ENCODE results near the gene SPAM1. TPM values are rescaled to one million over a fixed set of nuclear protein-coding genes. Genes with fewer than 3 reads are reported as not detected.

Gene SPAM1
- total RNA-seq, 4 donors from 2014 or later, result not detected

DNA sequence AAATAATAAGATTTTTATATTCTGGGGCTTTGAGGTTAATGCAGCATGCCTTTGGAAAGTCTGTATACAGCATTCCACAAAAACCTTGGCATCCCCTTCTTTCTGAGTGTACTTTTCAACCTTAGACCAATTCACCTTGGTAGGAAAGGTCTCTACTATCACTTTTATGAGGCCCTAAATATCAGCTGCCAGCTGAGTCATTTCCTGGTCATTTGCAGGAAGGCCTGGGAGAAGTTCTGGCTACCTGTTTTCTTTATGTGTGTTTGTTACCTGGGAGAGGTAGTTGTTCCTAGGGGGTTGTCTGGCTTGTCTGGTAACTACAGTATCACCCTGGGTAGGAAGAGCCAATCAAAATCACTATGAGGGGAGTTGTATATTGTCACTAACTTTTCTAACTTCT lies 4.1 kb downstream of the SPAM1 start:
- TF ChIP-seq, protein P1, sequence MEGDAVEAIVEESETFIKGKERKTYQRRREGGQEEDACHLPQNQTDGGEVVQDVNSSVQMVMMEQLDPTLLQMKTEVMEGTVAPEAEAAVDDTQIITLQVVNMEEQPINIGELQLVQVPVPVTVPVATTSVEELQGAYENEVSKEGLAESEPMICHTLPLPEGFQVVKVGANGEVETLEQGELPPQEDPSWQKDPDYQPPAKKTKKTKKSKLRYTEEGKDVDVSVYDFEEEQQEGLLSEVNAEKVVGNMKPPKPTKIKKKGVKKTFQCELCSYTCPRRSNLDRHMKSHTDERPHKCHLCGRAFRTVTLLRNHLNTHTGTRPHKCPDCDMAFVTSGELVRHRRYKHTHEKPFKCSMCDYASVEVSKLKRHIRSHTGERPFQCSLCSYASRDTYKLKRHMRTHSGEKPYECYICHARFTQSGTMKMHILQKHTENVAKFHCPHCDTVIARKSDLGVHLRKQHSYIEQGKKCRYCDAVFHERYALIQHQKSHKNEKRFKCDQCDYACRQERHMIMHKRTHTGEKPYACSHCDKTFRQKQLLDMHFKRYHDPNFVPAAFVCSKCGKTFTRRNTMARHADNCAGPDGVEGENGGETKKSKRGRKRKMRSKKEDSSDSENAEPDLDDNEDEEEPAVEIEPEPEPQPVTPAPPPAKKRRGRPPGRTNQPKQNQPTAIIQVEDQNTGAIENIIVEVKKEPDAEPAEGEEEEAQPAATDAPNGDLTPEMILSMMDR (IDR thresholded peaks at IDR 0.05), result no peak
- TF ChIP-seq POLR2A (IDR thresholded peaks at IDR 0.05), result no peak
- H3K4me3 ChIP-seq (ENCODE audit: low read depth, poor library complexity, severe bottlenecking), result no peak overlapping the region
- no peak for DNase-seq (ENCODE audit: low spot score in 2 of 2)
- intact Hi-C loops (cut with DNase I; ENCODE audit: low total_unique reads), result no loop called here

DNA sequence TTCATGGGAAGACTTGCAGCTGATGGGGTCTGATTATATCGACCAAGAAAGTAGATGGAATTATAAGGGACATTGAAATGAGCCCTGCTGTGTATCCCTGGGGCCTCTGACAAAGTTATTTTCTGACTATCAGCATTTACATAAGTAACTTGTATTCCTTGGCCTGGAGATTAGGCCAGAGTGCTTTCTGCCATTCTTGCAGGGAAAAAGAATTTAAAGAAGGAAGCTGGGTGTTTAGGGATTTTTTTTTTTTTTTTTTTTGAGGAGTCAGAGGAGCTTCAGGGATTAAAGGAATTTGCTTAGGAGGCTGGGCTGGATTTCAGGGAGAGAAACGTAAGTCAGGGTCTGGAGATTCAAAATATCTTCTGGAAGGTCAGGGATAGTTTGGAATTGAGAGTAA lies 4.6 kb downstream of the SPAM1 start:
- no peak overlapping the region for H3K4me3 ChIP-seq (ENCODE audit: low read depth, poor library complexity, severe bottlenecking)
- WGBS, 2 donors, result 41 to 50% methylated on average over 2 of the region's 2 CpGs
- TF ChIP-seq POLR2A (IDR thresholded peaks at IDR 0.05), result no peak
- TF ChIP-seq, protein P1 (IDR thresholded peaks at IDR 0.05), result no peak
- intact Hi-C loops (cut with DNase I; ENCODE audit: low total_unique reads), result no loop called here
- DNase-seq (ENCODE audit: low spot score in 2 of 2), result no peak

DNA sequence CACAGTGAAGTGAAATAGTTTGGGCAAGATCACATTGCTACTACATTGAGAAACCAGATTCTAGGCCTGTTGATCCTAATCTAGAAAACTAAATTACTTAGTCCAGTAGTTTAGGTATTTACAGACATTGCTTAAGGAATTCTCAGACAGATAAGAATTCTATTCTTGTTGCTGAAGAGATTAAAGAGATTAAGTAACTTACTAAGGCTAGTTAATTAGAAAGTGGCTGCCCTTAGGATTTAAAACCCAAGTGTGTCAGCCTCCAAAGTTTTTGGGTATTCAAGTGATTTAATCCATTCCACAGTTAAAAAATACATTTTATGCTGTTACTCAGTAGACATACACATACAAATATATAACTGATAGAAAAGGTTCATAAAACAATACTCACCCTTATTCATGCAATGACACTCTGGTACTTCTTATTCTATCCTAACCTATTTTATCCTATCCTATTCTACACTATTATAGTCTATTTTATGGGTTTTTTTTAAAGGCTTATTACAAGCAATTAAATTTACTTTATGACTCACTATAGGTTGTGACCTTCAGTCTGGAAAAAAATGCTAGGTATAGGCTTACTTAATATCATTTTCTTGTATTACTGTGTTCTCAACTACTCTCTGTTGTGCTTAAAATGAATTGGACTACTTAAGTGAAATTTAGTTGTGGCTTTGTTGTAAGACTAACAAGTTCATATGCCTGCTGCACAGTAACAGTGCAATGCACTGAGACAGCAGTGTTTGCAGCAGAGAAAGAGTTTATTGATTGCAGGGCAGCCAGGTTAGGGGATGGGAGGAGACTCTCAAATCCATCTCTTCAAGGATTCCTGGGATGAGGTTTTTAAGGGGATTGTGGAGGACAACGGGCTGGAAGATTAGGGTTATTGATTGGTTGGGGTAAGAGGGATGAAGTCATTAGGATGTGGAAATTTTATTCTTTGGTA lies 10.7 kb downstream of the SPAM1 start:
- intact Hi-C loops (cut with DNase I; ENCODE audit: low total_unique reads), result no loop called here
- TF ChIP-seq, protein P1 (IDR thresholded peaks at IDR 0.05), result no peak
- no peak for TF ChIP-seq POLR2A (IDR thresholded peaks at IDR 0.05)
- no peak overlapping the region for H3K4me3 ChIP-seq (ENCODE audit: low read depth, poor library complexity, severe bottlenecking)
- WGBS, 2 donors, result 74 to 81% methylated on average over 1 of the region's 1 CpG
- no peak for DNase-seq (ENCODE audit: low spot score in 2 of 2)

DNA sequence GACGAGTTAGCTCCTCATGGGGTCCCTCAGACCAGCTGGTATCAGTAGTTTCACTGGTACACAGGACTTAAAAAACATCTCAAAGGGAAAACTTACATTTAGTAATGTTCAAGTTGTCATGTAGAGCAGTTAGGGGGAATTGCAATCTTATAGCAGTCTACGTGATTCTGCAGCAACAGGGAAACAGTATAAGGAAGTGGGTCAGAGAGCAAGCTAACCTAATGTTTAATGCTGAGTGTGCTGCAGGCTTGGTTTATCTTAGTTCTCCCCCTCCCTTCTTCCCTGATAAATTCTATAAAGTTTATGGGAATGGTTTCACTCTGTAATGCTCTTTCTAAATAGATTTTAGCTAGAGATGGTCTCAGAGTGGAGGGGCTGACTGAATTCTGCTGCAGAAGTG lies 11.3 kb downstream of the SPAM1 start:
- TF ChIP-seq, protein P1 (IDR thresholded peaks at IDR 0.05), result no peak
- TF ChIP-seq POLR2A (IDR thresholded peaks at IDR 0.05), result no peak
- WGBS, 2 donors, result 74 to 78% methylated on average over 2 of the region's 2 CpGs
- no peak overlapping the region for H3K4me3 ChIP-seq (ENCODE audit: low read depth, poor library complexity, severe bottlenecking)
- intact Hi-C loops (cut with DNase I; ENCODE audit: low total_unique reads), result no loop called here
- no peak for DNase-seq (ENCODE audit: low spot score in 2 of 2)

DNA sequence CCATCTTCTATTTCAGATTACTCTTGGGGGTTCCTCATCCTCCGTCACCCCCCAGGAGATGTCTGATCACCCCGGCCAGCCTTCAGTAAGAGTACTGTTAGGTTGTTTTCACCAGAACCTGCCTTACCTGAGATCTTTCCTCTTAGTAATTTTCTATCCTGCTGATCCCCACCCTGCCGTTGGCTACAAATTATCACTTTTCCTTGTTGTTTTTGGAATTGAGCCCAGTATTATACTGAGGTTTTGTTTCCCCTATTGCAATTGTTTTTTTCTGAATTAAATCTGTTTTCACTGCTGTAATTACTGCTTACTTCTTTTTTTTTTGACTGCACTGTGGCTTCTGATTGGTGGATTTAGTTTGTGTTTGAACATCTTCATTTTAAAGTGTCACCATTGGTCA lies 14.7 kb downstream of the SPAM1 start:
- DNase-seq (ENCODE audit: low spot score in 2 of 2), result no peak
- TF ChIP-seq, protein P1 (IDR thresholded peaks at IDR 0.05), result no peak
- no peak for TF ChIP-seq POLR2A (IDR thresholded peaks at IDR 0.05)
- intact Hi-C loops (cut with DNase I; ENCODE audit: low total_unique reads), result no loop called here
- WGBS, 2 donors, result 38 to 63% methylated on average over 2 to 3 of the region's 3 CpGs
- no peak overlapping the region for H3K4me3 ChIP-seq (ENCODE audit: low read depth, poor library complexity, severe bottlenecking)

Data from lower leg skin (tissue), 4 donors.